SK-N-SH (cell line): ENCODE data around the gene ZFX.

ENCODE experiments used
- CTCF ChIP-seq: fragments of 200-600 bp; sonication (generic); IDR thresholded peaks from 2 replicates; pipeline ENCODE4 v1.6.1; 2017; ENCODE audit warnings: antibody characterized with exemption, mild to moderate bottlenecking, moderate library complexity
- EZH2phosphoT487 ChIP-seq: fragments of 200-600 bp; sonication (generic); IDR thresholded peaks from 2 replicates; pipeline ENCODE4 v1.6.1; 2017; ENCODE audit warnings: low read depth, mixed run types, mild to moderate bottlenecking, antibody characterized with exemption, moderate library complexity, borderline replicate concordance
- FOXJ3 ChIP-seq: sonication (generic); formaldehyde crosslinking; IDR thresholded peaks from 2 replicates; pipeline ENCODE4 v1.5.1; 2020; ENCODE audit warnings: mild to moderate bottlenecking, missing genetic modification reagents
- PBX3 ChIP-seq: IDR thresholded peaks from 2 replicates; pipeline ENCODE4; 2012
- RFX5 ChIP-seq: IDR thresholded peaks from 2 replicates; pipeline ENCODE4 v1.6.1; 2012; ENCODE audit warnings: mild to moderate bottlenecking, improper control_type of control experiment, low read length
- SMC3 ChIP-seq: IDR thresholded peaks from 2 replicates; pipeline ENCODE4 v1.6.1; 2012; ENCODE audit warnings: low read depth, low read length, improper control_type of control experiment

- TF ChIP-seq CTCF (no peak), FOXJ3 (CRISPR knock-in tag) (no peak), SMC3 (no peak), EZH2phosphoT487 (no peak), RFX5 (no peak), PBX3 (no peak)
These were observed 65.0 kb downstream of the ZFX start for GRCh38 chrX:24214568-24214967.
